Epithelial cell of esophagus (primary cell): ENCODE data around the gene NDRG4.

Experiments used
- DNase-seq: peaks from one replicate; pipeline ENCODE4 v3.0.0; 2010; ENCODE audit warnings: low read depth
- H3K4me3 ChIP-seq: 2 replicates; pipeline ENCODE4 v1.5.1; 2011; ENCODE audit warnings: mild to moderate bottlenecking, low read length, control low read depth
- CTCF ChIP-seq: IDR thresholded peaks from 2 replicates; pipeline ENCODE4 v1.5.1; 2011; ENCODE audit warnings: low read depth, mild to moderate bottlenecking, low read length, control low read depth, inconsistent platforms; ENCODE audit not compliant: insufficient read depth; ENCODE audit errors: missing control alignments

NDRG4 gene

GRCh38 chr16:58515871-58516767, 16.2 kb downstream of the NDRG4 start:
- DNase-seq: peak; percentile 76
- peak; percentile 8 for TF ChIP-seq CTCF
- H3K4me3 ChIP-seq: peak overlapping the region; percentile 91

GRCh38 chr16:58516768-58517107, 16.8 kb downstream of the NDRG4 start:
- peak overlapping the region; percentile 91 for H3K4me3 ChIP-seq
- TF ChIP-seq CTCF: no peak
- DNase-seq: no peak

- no peak for DNase-seq
- no peak for TF ChIP-seq CTCF
- H3K4me3 ChIP-seq: no peak overlapping the region
These were observed 18.4 kb downstream of the NDRG4 start for GRCh38 chr16:58518083-58518979.

- no peak overlapping the region for H3K4me3 ChIP-seq
- no peak for TF ChIP-seq CTCF
- DNase-seq: no peak
These were observed 19.0 kb downstream of the NDRG4 start for GRCh38 chr16:58518980-58519368.

- H3K4me3 ChIP-seq: no peak overlapping the region
- DNase-seq: no peak
- no peak for TF ChIP-seq CTCF
These were observed 19.8 kb downstream of the NDRG4 start for GRCh38 chr16:58519707-58520106.

GRCh38 chr16:58530179-58530578, 30.2 kb downstream of the NDRG4 start:
- no peak for TF ChIP-seq CTCF
- DNase-seq: no peak
- H3K4me3 ChIP-seq: no peak overlapping the region

- no peak for DNase-seq
- H3K4me3 ChIP-seq: no peak overlapping the region
- no peak for TF ChIP-seq CTCF
These were observed 32.5 kb downstream of the NDRG4 start for GRCh38 chr16:58532414-58532813.
